ENCODE results near the gene NTF3.

The NTF3 gene

DNA sequence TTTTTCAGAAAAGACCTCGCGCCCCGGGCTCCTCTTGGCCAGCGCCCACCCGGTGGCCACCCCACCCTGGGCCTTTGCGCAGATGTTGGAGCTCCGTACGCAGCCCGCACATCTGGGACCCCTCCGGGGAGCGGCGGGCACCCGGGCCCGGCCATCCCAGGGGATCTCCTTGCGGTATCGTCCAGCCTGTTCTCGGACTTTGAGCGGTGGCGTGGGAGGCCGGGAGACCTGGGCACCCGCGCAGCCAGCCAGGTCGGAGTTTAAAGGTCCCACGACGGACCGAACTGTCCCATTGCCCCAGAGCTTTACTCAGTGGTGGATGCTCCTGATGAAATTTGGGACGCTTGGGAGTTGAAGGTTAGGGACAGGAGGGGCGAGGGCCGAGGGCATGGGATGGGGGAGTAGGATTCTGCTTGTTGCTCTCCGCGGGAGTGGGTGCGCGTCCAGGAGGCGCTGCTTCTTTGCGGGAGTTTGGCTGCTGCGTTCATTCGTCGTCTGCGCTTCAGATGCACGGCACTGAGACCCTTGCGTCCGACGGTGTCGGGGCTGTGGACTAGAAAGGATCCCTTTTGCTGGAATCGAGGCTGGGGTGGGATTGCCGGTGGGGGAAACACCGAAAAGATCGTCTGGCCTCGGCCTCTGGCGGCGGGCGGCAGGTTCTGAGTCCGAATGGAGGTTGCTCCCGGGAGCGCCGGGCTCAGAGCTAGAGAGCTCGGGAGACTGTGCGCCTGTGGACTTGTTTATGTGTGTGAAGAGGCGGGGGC, 1.4 kb downstream of the NTF3 start:
- no peak for DNase-seq

DNA sequence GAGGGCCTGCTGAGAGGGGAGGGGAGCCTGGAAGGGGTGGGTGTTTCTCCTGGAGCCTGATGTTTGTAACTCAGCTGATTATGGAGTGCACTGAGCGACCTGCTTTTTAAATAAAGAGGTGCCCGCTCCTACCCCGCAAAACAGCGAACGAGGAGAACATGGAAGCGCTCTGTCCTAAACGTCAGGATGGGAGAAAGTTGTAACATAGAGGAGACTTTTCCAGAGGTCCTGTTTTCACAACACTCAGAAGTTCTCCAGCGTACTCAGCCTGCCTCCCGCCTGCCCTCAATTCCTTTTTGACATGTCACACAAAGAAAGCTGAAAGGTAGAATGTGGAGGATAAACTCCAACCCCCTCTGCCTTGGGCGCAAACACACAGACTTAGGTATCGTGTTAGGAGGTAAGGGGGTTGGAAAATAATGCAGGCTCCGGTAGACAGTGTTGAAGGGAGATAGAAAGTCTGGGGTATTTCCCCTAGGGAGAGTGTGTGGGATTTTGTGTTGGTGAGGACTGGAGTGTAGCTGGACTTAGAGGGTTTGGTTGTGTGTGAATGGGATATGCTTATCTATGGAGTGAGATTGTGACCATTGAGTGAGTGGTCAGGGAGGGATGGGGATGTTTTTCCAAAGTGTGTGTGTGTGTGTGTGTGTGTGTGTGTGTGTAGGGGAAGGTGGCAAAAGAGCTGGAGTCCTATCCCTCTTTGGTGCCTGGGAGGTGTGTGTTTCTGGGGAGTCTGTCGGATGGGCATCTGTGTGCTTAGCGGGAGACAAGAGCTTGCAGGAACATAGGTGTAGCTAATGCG, 2.1 kb downstream of the NTF3 start:
- DNase-seq: no peak

DNA sequence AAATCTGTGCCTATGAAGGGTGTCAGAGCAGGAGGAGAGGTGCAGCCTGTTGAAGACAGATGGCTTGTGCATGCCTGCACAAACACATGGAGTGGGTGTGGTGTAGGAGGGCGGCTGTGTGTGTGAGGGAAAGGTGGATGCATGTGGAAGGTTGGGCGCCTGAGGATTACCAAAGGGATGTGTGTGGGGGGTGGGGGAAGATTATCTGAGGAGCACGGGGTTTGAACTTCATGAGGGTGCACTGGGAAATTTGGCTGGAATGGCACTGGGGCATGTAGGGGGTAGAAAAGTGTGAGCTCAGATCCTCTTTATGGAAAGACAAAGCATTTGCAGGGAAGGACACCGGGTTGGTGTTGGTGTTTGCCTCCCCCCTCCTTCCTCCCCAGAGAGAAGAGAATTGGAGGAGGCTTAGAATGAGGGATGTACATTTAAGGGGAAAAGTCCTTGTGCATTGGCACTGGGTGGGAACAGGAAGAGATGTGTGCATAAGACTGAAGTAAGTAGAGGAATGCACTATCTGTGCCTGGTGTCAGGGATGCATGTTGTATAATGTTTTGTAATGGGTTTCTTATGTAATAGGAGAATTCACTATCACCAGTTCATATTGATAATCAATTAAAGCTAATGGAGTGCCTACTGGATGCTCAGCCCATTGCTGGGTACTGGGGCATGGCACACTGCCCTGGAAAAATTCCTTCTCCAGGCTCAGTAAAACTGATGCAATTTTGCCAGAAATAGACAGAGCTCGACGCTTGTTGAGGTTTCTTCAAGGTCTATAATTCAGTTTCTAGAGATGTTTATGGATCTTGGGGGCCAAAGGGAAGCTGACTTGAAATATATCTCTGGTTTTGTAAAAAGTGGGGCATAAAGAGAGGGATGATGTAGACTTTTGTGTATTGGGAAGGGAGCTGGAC, 3.0 kb downstream of the NTF3 start:
- DNase-seq: no peak

- DNase-seq: no peak
Measured at GRCh38 chr12:5437182-5437583, 5.3 kb downstream of the NTF3 start.

DNA sequence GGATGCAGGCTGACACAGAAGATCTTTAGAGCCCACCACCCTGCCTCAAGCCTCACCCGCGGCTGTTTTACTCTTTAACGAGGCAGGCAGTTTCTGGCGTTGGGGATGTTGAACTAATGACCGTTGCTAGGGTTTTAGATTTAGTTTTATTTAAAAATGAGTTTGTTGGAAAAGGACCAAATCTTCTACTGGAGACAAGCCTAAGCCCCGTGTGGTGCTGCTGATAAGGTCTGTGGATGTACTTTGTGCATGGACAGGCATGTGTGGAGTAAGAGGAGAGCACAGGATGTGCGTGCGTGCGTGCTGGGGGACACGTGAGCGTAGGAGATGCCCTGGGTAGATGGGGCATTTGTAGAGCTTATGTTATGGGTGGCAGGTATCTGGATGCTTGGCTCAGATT, 5.7 kb downstream of the NTF3 start:
- DNase-seq: no peak

GRCh38 chr12:5438671-5439200, 6.8 kb downstream of the NTF3 start:
- DNase-seq: no peak

GRCh38 chr12:5439371-5439771, 7.5 kb downstream of the NTF3 start:
- DNase-seq: no peak

DNA sequence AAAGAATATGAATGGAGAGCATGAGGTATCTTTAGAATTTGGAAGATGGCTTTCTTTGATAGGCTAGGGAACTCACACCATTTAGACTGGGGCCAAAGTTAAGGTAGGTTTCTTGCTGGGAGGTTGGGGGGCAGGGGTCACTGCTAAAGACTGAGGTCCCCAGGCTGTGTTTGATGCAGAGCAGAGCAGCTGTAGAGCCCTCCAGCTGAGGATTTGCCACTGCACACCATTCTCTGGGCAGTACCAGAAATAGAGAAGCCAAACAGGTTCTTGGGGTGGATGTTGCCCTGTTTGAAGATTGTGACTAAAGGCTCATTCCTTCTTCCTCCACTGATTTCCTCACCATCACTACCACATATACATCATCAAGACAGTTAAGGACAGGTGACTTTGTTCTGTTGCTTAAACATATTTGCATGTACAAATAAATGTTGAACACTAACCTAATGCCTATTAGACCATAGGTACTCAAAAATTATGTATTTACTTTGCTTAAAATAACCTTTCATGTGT, 7.9 kb downstream of the NTF3 start:
- DNase-seq: no peak

GRCh38 chr12:5440978-5441377, 9.1 kb downstream of the NTF3 start:
- DNase-seq: no peak

DNA sequence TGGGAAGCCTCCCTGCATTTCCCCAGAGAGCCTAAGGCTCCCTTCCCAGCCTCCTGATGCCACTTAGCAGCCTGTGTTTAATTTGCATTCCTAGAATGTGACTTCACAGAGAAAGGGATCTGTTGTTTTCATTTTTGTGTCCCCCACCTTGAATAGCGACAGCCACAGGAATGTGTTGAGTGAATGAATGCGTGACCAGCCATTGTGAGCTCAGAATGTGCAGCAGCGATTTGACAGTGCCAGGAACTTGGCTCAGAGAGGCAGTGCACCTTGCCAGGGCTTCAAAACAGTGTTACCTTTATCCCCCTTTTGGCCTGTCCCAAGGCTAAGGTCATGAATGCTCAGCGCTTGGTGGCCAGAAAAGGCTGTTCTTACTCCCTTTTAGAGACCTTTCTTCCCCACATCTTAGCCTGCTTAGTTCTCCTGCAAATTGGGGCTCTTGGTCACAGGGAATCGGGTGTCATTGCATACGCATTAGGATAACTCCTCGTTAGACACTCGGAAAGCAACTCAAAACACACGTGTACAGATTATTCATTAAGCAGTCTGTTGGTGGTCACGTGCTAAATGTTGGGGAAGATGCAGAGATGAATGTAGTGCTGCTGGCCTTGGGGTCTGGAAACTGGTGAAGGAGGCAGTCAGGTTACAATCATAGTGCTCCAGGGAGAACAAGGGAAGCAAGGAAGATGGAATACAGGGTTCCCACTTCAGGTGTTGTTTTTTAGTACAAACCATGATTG, 9.8 kb downstream of the NTF3 start:
- no peak for DNase-seq

DNA sequence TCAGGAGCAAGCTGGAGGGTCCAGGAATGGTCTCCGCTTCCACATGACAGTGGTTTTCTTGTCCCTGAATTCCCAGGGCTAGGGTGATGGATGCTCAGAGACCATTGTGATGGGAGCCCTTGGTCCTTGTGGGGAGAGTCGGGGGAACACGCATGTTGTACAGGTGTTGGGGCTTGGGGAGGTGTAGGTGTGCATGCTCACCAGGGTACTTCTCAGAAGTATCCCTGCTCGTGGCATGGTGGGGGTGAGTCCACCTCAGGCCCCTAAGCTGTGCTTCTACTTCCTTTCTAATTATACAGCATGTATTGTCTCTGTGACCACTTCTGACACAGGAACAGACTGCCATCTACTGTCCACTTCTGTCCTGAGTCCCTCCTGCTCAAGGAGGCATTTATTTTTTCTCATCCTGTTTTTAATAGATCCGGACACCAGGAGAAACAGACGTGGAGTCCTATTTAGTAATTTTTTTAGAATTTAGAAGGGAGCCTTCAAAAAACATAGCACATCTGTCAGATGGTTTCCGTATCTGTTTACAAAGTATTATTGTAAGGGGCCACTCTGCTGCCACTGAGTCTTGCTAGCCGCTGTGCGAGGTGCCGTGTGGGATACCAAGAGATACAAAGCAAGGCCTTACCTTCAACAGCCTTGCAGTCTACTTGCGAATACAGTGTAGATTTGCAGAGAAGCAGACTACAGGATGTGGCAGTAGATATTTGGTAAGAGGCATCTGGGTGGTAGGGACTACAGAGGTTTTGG, 10.5 kb downstream of the NTF3 start:
- no peak for DNase-seq

- DNase-seq: no peak
Measured at GRCh38 chr12:5444520-5444919, 12.6 kb downstream of the NTF3 start.

- DNase-seq: no peak
Measured at GRCh38 chr12:5447320-5447719, 15.4 kb downstream of the NTF3 start.

GRCh38 chr12:5451251-5451650, 19.3 kb downstream of the NTF3 start:
- DNase-seq: no peak

GRCh38 chr12:5452569-5452968, 20.7 kb downstream of the NTF3 start:
- no peak for DNase-seq

DNA sequence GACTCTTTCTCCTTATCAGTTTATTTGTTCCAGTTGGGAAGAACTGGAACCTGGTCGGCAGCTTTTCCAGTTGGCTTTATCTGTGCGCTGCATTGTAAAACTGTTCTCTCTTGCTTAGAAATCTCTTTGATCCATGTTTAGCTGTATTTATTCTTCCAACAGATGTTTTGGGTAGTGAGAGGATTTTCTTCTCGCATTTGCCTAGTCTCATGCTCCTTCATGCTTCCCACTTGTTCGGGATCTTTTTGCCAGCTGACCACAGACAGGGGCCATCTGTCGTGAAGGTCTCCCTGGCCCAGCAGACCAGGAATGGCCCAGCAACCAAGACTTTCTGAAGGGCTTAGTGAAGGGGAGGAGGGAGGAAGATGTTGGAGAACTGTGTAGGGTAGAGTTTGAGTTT, 21.6 kb downstream of the NTF3 start:
- DNase-seq: no peak

DNA sequence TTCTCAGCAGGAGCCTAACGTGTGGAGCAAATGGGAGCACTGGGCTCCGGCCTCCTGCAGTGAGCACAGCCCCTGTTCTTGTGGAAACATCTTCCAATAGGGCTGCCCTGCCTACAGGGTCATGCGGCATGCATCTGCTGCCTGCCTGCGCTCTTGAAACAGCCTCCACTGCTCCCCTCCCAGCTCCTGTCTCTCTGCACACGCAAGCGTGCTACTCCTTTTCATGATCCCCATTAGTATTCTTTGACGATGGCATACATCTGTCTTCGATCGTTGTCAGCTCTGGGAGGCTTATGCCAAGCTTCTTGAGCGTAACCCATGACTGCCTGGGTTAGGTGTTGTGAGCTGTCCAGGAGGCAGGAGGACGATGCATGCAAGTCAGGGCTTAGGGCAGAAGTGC, 23.1 kb downstream of the NTF3 start:
- no peak for DNase-seq

- DNase-seq: no peak
Measured at GRCh38 chr12:5456030-5456429, 24.1 kb downstream of the NTF3 start.

DNA sequence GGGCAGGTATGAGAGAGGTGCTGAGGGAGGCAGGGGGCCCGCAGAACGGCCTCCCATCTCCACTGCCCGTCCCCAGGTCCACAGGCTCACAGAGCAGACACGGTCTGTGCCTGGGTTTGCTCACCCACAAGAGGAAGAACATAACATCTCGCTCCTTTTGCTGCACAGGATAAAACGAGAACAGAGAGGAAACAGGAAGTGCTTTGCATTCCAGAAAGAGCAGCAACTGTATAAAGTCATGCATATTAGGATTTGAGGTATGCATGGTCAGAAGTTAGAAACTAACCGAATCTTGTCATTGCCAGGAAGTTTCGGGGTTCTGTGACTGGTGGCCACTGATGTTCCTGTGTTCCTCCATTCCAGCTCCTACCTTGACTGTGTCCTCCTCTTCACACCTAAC, 25.0 kb downstream of the NTF3 start:
- DNase-seq: no peak

- DNase-seq: no peak
Measured at GRCh38 chr12:5458229-5459050, 26.5 kb downstream of the NTF3 start.

Measured in activated T-cell treated with anti-CD3 and anti-CD28 coated beads for 4 hours (primary cell).